DOHH2 (cell line): Measurements from ENCODE around the gene LILRB3.

Source experiments
- H3F3A ChIP-seq: fragments of 200-600 bp; sonication (generic), shearing (Covaris generic); 2 replicates; pipeline ENCODE4 v1.6.0; 2016; ENCODE audit warnings: antibody characterized with exemption, mild to moderate bottlenecking; ENCODE audit not compliant: control insufficient read depth, insufficient read depth
- H3K27ac ChIP-seq: fragments of 200-600 bp; sonication (generic); 2 replicates; pipeline ENCODE4 v1.5.1; 2014; ENCODE audit warnings: low read depth, mild to moderate bottlenecking, low read length, moderate library complexity
- H3K27me3 ChIP-seq: fragments of 200-600 bp; sonication (generic); 2 replicates; pipeline ENCODE4 v1.6.1; 2014; ENCODE audit warnings: mild to moderate bottlenecking, low read length, mixed read lengths; ENCODE audit not compliant: control insufficient read depth
- H3K36me3 ChIP-seq: fragments of 200-600 bp; sonication (generic); 2 replicates; pipeline ENCODE4 v1.6.1; 2014; ENCODE audit warnings: mild to moderate bottlenecking, low read length, moderate library complexity, mixed read lengths; ENCODE audit not compliant: control insufficient read depth
- H3K4me1 ChIP-seq: fragments of 200-600 bp; sonication (generic); 2 replicates; pipeline ENCODE4 v1.6.1; 2014; ENCODE audit warnings: mild to moderate bottlenecking, low read length, mixed read lengths; ENCODE audit not compliant: control insufficient read depth
- H3K4me2 ChIP-seq: fragments of 200-600 bp; sonication (generic); 2 replicates; pipeline ENCODE4 v1.6.0; 2014; ENCODE audit warnings: mild to moderate bottlenecking, low read length, moderate library complexity
- H3K4me3 ChIP-seq: fragments of 200-600 bp; sonication (generic); 2 replicates; pipeline ENCODE4 v1.5.1; 2014; ENCODE audit warnings: mild to moderate bottlenecking, low read length, mixed read lengths
- H3K79me2 ChIP-seq: fragments of 200-600 bp; sonication (generic); 2 replicates; pipeline ENCODE4 v1.6.1; 2014; ENCODE audit warnings: mild to moderate bottlenecking, low read length, mixed read lengths; ENCODE audit not compliant: control insufficient read depth
- H3K9me2 ChIP-seq: fragments of 200-600 bp; sonication (generic); replicated peaks from 2 replicates; pipeline ENCODE4 v1.6.1; 2014; ENCODE audit warnings: mild to moderate bottlenecking, low read length, mixed read lengths; ENCODE audit not compliant: control insufficient read depth
- H3K9me3 ChIP-seq: fragments of 200-600 bp; sonication (generic); 2 replicates; pipeline ENCODE4 v1.6.1; 2014; ENCODE audit warnings: antibody characterized with exemption, low read length, mixed read lengths; ENCODE audit not compliant: control insufficient read depth, insufficient read depth
- H4K20me1 ChIP-seq: fragments of 200-600 bp; sonication (generic); 2 replicates; pipeline ENCODE4 v1.6.0; 2014; ENCODE audit warnings: low read depth, mild to moderate bottlenecking, antibody characterized with exemption, low read length, moderate library complexity; ENCODE audit not compliant: control insufficient read depth, insufficient read depth
- EZH2phosphoT487 ChIP-seq: fragments of 200-600 bp; sonication (generic); IDR thresholded peaks from 2 replicates; pipeline ENCODE4 v1.6.1; 2017; ENCODE audit warnings: borderline replicate concordance, mild to moderate bottlenecking, antibody characterized with exemption, low read length, moderate library complexity, mixed read lengths
- TF ChIP-seq, protein P1 (sequence below): fragments of 200-600 bp; sonication (generic); IDR thresholded peaks from one replicate; pipeline ENCODE4 v1.5.1; 2014; ENCODE audit warnings: antibody characterized with exemption, mild to moderate bottlenecking, low read depth, low read length; ENCODE audit not compliant: poor library complexity, severe bottlenecking

LILRB3 gene

GRCh38 chr19:54252243-54252642 is 29.4 kb upstream of the LILRB3 start:
- H3F3A ChIP-seq = 0 out of 2 replicates have a peak, but pooled peaks cover 2% of the 10 kb centered on the region
- TF ChIP-seq EZH2phosphoT487 = no peak
- TF ChIP-seq, protein P1, sequence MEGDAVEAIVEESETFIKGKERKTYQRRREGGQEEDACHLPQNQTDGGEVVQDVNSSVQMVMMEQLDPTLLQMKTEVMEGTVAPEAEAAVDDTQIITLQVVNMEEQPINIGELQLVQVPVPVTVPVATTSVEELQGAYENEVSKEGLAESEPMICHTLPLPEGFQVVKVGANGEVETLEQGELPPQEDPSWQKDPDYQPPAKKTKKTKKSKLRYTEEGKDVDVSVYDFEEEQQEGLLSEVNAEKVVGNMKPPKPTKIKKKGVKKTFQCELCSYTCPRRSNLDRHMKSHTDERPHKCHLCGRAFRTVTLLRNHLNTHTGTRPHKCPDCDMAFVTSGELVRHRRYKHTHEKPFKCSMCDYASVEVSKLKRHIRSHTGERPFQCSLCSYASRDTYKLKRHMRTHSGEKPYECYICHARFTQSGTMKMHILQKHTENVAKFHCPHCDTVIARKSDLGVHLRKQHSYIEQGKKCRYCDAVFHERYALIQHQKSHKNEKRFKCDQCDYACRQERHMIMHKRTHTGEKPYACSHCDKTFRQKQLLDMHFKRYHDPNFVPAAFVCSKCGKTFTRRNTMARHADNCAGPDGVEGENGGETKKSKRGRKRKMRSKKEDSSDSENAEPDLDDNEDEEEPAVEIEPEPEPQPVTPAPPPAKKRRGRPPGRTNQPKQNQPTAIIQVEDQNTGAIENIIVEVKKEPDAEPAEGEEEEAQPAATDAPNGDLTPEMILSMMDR = no peak
- H3K36me3 ChIP-seq = no peaks in the 10 kb centered on the region
- H3K9me2 ChIP-seq = no peaks in the 10 kb centered on the region
- H4K20me1 ChIP-seq = no peaks in the 10 kb centered on the region
- no peaks in the 10 kb centered on the region for H3K79me2 ChIP-seq
- no peak overlapping the region for H3K27ac ChIP-seq
- H3K4me1 ChIP-seq = peaks cover 9% of the 10 kb centered on the region
- H3K27me3 ChIP-seq = peaks cover 12% of the 10 kb centered on the region
- H3K9me3 ChIP-seq = no peaks in the 10 kb centered on the region
- no peak overlapping the region for H3K4me3 ChIP-seq
- no peak overlapping the region for H3K4me2 ChIP-seq

DNA sequence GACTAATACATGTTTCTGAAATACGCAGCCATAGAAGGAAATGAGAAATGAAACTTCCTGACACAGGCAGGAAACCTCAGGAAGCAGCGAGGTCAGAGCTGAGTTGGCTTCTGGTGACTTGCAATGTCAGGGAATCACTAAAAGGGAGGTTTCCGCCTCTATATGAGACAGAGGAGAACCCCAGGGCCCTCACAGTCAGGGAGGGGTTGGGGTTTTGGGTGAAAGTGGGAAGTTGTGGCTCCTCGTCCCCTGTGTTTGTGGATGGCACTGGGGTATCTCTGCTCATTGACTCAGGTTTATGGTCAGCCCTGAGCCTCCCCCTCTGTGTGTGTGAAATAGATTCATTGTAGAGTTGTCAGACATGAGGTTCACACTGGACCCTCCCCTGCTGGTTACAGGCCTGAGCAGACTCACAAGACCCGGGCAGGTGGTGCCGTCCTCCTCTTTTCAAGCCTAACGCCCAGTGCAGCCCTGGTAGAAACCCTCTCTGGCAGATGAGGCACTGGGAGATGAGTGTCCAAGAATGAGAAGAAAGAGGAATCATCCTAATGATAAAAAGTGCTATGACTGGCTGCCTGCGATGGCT is 25.3 kb upstream of the LILRB3 start:
- no peaks in the 10 kb centered on the region for H3K79me2 ChIP-seq
- H3K27ac ChIP-seq = no peak overlapping the region
- H3K9me2 ChIP-seq = no peaks in the 10 kb centered on the region
- no peaks in the 10 kb centered on the region for H4K20me1 ChIP-seq
- no peaks in the 10 kb centered on the region for H3K9me3 ChIP-seq
- peaks cover 9% of the 10 kb centered on the region for H3K4me1 ChIP-seq
- TF ChIP-seq, protein P1 = no peak
- TF ChIP-seq EZH2phosphoT487 = no peak
- 0 out of 2 replicates have a peak, but pooled peaks cover 2% of the 10 kb centered on the region for H3F3A ChIP-seq
- H3K36me3 ChIP-seq = no peaks in the 10 kb centered on the region
- no peak overlapping the region for H3K4me3 ChIP-seq
- H3K4me2 ChIP-seq = no peak overlapping the region
- H3K27me3 ChIP-seq = no peaks in the 10 kb centered on the region

GRCh38 chr19:54247106-54247930 is 24.5 kb upstream of the LILRB3 start:
- Histone ChIP-seq H3F3A (0 out of 2 replicates have a peak, but pooled peaks cover 2% of the 10 kb centered on the region), H3K36me3 (no peaks in the 10 kb centered on the region), H3K4me1 (peaks cover 9% of the 10 kb centered on the region), H3K27ac (no peak overlapping the region), H3K9me2 (no peaks in the 10 kb centered on the region), H4K20me1 (no peaks in the 10 kb centered on the region), H3K79me2 (no peaks in the 10 kb centered on the region), H3K4me3 (no peak overlapping the region), H3K27me3 (no peaks in the 10 kb centered on the region), H3K4me2 (no peak overlapping the region), H3K9me3 (no peaks in the 10 kb centered on the region)
- TF ChIP-seq, protein P1 = no peak
- no peak for TF ChIP-seq EZH2phosphoT487
